ENCODE results near the gene LEF1.

DNA sequence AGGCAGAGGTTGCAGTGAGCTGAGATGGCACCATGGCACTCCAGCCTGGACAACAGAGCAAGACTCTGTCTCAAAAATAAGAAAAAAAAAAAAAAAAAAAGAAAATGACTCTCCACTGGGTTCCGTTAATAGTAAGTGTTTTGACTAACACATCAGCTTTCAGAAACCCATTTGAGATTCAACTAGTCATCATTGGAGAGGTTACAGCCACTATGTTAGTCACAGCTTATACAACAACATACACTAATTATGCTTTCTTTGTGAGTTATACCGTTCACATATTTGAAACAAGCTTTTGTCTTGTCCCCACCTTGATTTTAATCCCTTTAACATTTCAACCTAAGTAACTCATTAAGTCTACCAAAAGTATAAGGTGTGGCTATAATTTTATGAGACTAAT lies 130.8 kb downstream of the LEF1 start:
- TF ChIP-seq, protein P1, sequence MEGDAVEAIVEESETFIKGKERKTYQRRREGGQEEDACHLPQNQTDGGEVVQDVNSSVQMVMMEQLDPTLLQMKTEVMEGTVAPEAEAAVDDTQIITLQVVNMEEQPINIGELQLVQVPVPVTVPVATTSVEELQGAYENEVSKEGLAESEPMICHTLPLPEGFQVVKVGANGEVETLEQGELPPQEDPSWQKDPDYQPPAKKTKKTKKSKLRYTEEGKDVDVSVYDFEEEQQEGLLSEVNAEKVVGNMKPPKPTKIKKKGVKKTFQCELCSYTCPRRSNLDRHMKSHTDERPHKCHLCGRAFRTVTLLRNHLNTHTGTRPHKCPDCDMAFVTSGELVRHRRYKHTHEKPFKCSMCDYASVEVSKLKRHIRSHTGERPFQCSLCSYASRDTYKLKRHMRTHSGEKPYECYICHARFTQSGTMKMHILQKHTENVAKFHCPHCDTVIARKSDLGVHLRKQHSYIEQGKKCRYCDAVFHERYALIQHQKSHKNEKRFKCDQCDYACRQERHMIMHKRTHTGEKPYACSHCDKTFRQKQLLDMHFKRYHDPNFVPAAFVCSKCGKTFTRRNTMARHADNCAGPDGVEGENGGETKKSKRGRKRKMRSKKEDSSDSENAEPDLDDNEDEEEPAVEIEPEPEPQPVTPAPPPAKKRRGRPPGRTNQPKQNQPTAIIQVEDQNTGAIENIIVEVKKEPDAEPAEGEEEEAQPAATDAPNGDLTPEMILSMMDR (IDR thresholded peaks at IDR 0.05; ENCODE audit: low read depth, low read length) = no peak
- no peak for TF ChIP-seq EZH2phosphoT487 (IDR thresholded peaks at IDR 0.05; ENCODE audit: low read depth)
